Right lobe of liver (tissue), 6 donors: ENCODE results near the gene RHBDD1. TPM values are rescaled to one million over a fixed set of nuclear protein-coding genes. Genes with fewer than 3 reads are reported as not detected.

Experiments used
- ATAC-seq, 4 donors: fragments of 200-7000 bp; cut with Tn5 transposase; one replicate each; pipeline ENCODE4 v1.9.1; 2020; ENCODE audit warnings: mild to moderate bottlenecking in 4 of 4, moderate library complexity in 4 of 4
- DNase-seq, 3 donors: peaks; one replicate each; pipeline ENCODE4 v3.0.0-alpha.2; 2020
- H3K27ac ChIP-seq, 3 donors: fragments of 200-600 bp; one replicate each; pipeline ENCODE4 v1.8.0; 2022
- H3K27me3 ChIP-seq, 2 donors: fragments of 200-600 bp; one replicate each; pipeline ENCODE4 v1.8.0; 2022
- H3K36me3 ChIP-seq, 4 donors: fragments of 200-600 bp; sonication (generic) in 1 of 4; one replicate each; pipeline versions ENCODE4 v1.5.1 to v1.8.0; 2017 to 2022; ENCODE audit warnings: control low read depth in 1 of 4
- H3K4me1 ChIP-seq, 4 donors: fragments of 200-600 bp; sonication (generic) in 1 of 4; one replicate each; pipeline versions ENCODE4 v1.5.1 to v1.8.0; 2017 to 2022; ENCODE audit warnings: control low read depth in 1 of 4
- H3K4me3 ChIP-seq, 3 donors: fragments of 200-600 bp; one replicate each; pipeline ENCODE4 v1.8.0; 2022
- H3K9me3 ChIP-seq, 4 donors: fragments of 200-600 bp; sonication (generic) in 1 of 4; one replicate each; pipeline versions ENCODE4 v1.5.1 to v1.8.0; 2017 to 2022; ENCODE audit warnings: control low read depth in 1 of 4
- CTCF ChIP-seq, 4 donors: fragments of 200-600 bp in 3 of 4; fragments of 450-650 bp in 1 of 4; IDR thresholded peaks; one replicate each; pipeline versions ENCODE4 v1.5.1 to v1.8.0; 2016 to 2022; ENCODE audit warnings: antibody characterized with exemption in 4 of 4, mild to moderate bottlenecking in 2 of 4
- POLR2A ChIP-seq: fragments of 450-650 bp; IDR thresholded peaks from one replicate; pipeline ENCODE4 v1.6.1; 2017; ENCODE audit warnings: antibody characterized with exemption, mild to moderate bottlenecking
- WGBS: methylation state at CpG from one replicate; pipeline ENCODE4 v1.1.6; 2018; ENCODE audit warnings: low coverage, low lambda C conversion rate; ENCODE audit not compliant: insufficient coverage; ENCODE audit errors: missing lambda C conversion rate; 5-methylcytosine and 5-hydroxymethylcytosine counted together
- intact Hi-C, 2 donors: fragments of 100-400 bp; cut with DNase I; formaldehyde crosslinking; loops; one replicate each; pipeline versions ENCODE4 v1.11.2 to v1.14.1; 2022
- total RNA-seq, 6 experiments: library from RNA; depleted of rRNA in 2 of 6; stranded (reverse); fragments of >200 nt in 2 of 6; fragmentation: NEBNext Ultra II Directional in 3 of 6; extraction: Animal tissue kit (Norgen Biotek cat#: 25700) in 3 of 6; gene quantifications; one replicate each; pipeline versions ENCODE4 v1.1.0 to v1.2.4, GENCODE V29; 2016 to 2023
- donor health status: DM: no; HTN: yes; CAD: no.
- donor health status: DM: no; HTN: no; CAD: no.
- donor health status: DM: no; HTN: no; CAD: no.
- donor health status: DM: no; HTN: yes; CAD: no.
- donor health status: DM: no; HTN: yes; CAD: no.

Gene RHBDD1
- total RNA-seq, 6 experiments from 2014 or later, result 14.7 to 25.3 (median 21.0) TPM

- Histone ChIP-seq H3K4me1 (peaks cover 0 to 8% (median 0%) of the 10 kb centered on the region in 4 donors), H3K36me3 (no peaks in the 10 kb centered on the region), H3K27ac (no peak overlapping the region), H3K4me3 (no peak overlapping the region), H3K9me3 (no peaks in the 10 kb centered on the region), H3K27me3 (no peaks in the 10 kb centered on the region)
- TF ChIP-seq POLR2A (no peak), CTCF (IDR thresholded peaks at IDR 0.05) (no peak)
- 95% methylated on average over 3 of the region's 3 CpGs for WGBS
- no peak for ATAC-seq
- intact Hi-C loops, result no loop called here
- DNase-seq, result no peak
These were observed 58.9 kb downstream of the RHBDD1 start for GRCh38 chr2:226894752-226895151.

DNA sequence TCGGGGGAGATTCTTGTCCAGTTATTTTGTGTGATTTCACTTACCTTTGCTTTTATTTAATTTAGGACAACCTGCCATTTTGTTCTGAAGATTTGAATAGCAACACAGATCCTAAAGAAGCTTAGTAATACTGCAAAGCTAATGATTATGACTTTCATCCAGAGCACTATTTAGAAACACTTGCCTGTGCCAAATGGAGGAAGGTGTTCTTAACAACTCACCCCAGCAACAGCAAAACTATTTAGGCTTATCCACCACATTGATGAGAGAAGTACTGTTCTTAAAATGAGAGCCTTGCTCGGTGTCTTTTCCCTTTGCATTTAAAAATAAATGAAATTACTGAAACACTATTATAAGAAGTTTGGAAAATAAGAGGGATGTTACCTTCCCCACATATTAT is 59.7 kb downstream of the RHBDD1 start:
- H3K27ac ChIP-seq, result no peak overlapping the region
- H3K4me1 ChIP-seq, result peaks cover 0 to 8% (median 0%) of the 10 kb centered on the region in 4 donors
- no peaks in the 10 kb centered on the region for H3K36me3 ChIP-seq
- DNase-seq, result no peak
- no peak overlapping the region for H3K4me3 ChIP-seq
- 97% methylated on average over 2 of the region's 2 CpGs for WGBS
- no peaks in the 10 kb centered on the region for H3K9me3 ChIP-seq
- no peak for ATAC-seq
- TF ChIP-seq CTCF (IDR thresholded peaks at IDR 0.05) (no peak), POLR2A (no peak)
- intact Hi-C loops, result no loop called here
- H3K27me3 ChIP-seq, result no peaks in the 10 kb centered on the region

DNA sequence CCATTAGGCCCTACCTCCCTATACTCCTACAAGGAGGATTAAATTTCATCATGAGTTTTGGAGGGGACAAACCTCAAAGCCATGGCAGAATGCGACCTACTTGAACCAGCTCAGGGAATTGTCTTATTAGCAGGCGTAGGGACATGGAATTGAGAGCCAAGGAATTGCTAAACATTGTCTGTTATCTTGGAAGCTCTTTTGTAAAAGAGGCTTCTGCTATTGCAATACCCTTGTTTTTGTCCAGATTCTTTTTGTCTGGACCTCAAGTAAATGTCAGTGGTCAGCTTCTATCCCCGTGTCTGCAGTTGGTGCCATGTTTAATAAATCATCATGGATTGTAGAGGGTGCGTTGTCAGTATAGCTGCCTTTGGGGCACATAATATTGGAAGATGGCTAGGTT is 62.3 kb downstream of the RHBDD1 start:
- no peak overlapping the region for H3K27ac ChIP-seq
- H3K4me3 ChIP-seq, result no peak overlapping the region
- no peaks in the 10 kb centered on the region for H3K4me1 ChIP-seq
- intact Hi-C loops, result no loop called here
- WGBS, result 94% methylated on average over 2 of the region's 4 CpGs
- ATAC-seq (no peak), DNase-seq (no peak)
- H3K9me3 ChIP-seq, result no peaks in the 10 kb centered on the region
- H3K36me3 ChIP-seq, result no peaks in the 10 kb centered on the region
- no peaks in the 10 kb centered on the region for H3K27me3 ChIP-seq
- TF ChIP-seq CTCF (IDR thresholded peaks at IDR 0.05) (no peak), POLR2A (no peak)

GRCh38 chr2:226898897-226899296 is 63.0 kb downstream of the RHBDD1 start:
- intact Hi-C loops, result no loop called here

More at GRCh38 chr2:226898897-226899296, 63.0 kb downstream of the RHBDD1 start:
- H3K9me3 ChIP-seq, result no peaks in the 10 kb centered on the region
- H3K4me1 ChIP-seq, result no peaks in the 10 kb centered on the region
- H3K27me3 ChIP-seq, result no peaks in the 10 kb centered on the region
- TF ChIP-seq POLR2A (no peak), CTCF (IDR thresholded peaks at IDR 0.05) (no peak)
- WGBS, result 97% methylated on average over 3 of the region's 3 CpGs
- DNase-seq (no peak), ATAC-seq (no peak)
- H3K27ac ChIP-seq, result no peak overlapping the region
- no peak overlapping the region for H3K4me3 ChIP-seq
- H3K36me3 ChIP-seq, result no peaks in the 10 kb centered on the region
